ENCODE data around the gene CACNB1.

DNA sequence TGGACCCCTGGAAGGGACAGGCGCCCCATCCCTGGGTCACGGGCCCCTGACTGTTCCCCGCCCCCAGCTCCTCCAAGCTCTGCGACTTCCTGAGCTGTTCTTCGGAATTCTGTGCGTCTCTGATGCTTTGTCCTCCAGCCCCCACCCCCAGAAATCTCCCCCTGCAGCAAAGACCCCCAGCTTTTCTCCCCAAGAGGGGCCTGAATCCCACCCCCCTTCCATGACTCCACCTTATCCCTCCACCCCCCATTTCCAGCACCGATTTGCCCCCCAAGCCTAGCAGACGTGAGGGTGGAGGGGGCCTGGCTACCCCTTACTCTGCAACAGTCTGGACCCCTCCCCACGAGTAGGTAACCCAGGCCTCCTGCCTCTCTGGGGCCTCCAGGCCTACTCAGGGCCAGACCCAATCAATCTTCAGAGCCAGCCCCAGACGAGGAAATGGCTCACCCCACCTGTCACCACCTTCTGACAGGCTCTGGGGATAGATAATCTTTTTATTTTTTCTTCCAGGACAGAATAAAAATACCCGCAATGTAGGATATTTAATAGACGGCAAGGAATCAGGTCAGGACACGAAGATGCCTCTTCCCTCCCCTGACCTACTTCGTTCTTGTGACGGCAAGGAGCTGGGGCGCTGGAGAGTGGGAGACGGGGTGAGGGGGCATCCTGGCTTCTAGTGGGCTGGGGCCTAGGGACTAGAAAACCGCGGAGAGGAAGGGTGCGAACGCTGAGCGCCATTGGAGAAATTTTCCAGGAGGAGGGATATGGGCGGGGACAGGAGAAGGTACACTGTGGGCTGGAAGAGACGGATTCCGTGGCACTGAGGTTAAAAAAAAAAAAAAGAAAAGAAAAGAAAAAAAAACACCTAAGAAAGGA lies 45.3 kb downstream of the CACNB1 start:
- TF ChIP-seq, protein P1, sequence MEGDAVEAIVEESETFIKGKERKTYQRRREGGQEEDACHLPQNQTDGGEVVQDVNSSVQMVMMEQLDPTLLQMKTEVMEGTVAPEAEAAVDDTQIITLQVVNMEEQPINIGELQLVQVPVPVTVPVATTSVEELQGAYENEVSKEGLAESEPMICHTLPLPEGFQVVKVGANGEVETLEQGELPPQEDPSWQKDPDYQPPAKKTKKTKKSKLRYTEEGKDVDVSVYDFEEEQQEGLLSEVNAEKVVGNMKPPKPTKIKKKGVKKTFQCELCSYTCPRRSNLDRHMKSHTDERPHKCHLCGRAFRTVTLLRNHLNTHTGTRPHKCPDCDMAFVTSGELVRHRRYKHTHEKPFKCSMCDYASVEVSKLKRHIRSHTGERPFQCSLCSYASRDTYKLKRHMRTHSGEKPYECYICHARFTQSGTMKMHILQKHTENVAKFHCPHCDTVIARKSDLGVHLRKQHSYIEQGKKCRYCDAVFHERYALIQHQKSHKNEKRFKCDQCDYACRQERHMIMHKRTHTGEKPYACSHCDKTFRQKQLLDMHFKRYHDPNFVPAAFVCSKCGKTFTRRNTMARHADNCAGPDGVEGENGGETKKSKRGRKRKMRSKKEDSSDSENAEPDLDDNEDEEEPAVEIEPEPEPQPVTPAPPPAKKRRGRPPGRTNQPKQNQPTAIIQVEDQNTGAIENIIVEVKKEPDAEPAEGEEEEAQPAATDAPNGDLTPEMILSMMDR (IDR thresholded peaks at IDR 0.05), result no peak
- TF ChIP-seq POLR2A (IDR thresholded peaks at IDR 0.05), result no peak
